PC-3 (cell line): ENCODE data around the gene CTNND2.

ENCODE experiments used
- CTCF ChIP-seq: fragments of 300-600 bp; sonication (generic); conservative IDR thresholded peaks from 2 replicates; pipeline ENCODE4 v1.5.1; 2017; ENCODE audit warnings: antibody characterized with exemption, low read depth, mild to moderate bottlenecking, low read length
- EZH2phosphoT487 ChIP-seq: fragments of 300-600 bp; sonication (generic); IDR thresholded peaks from 2 replicates; pipeline ENCODE4 v1.6.1; 2018; ENCODE audit warnings: mild to moderate bottlenecking, antibody characterized with exemption, low read length, borderline replicate concordance

- no peak for TF ChIP-seq CTCF
- TF ChIP-seq EZH2phosphoT487, result no peak
Observed at GRCh38 chr5:11222169-11222568, 682.1 kb downstream of the CTNND2 start.
